GM10266 (cell line): Measurements from ENCODE around the gene DLG1.

Experiments used
- DNase-seq: peaks from one replicate; pipeline ENCODE4 v3.0.0; 2012; ENCODE audit errors: extremely low spot score
- CTCF ChIP-seq: IDR thresholded peaks from 2 replicates; pipeline ENCODE4 v1.5.1; 2012; ENCODE audit warnings: mild to moderate bottlenecking, low read depth; ENCODE audit not compliant: control insufficient read depth, insufficient read depth; ENCODE audit errors: missing control alignments

Gene DLG1

DNA sequence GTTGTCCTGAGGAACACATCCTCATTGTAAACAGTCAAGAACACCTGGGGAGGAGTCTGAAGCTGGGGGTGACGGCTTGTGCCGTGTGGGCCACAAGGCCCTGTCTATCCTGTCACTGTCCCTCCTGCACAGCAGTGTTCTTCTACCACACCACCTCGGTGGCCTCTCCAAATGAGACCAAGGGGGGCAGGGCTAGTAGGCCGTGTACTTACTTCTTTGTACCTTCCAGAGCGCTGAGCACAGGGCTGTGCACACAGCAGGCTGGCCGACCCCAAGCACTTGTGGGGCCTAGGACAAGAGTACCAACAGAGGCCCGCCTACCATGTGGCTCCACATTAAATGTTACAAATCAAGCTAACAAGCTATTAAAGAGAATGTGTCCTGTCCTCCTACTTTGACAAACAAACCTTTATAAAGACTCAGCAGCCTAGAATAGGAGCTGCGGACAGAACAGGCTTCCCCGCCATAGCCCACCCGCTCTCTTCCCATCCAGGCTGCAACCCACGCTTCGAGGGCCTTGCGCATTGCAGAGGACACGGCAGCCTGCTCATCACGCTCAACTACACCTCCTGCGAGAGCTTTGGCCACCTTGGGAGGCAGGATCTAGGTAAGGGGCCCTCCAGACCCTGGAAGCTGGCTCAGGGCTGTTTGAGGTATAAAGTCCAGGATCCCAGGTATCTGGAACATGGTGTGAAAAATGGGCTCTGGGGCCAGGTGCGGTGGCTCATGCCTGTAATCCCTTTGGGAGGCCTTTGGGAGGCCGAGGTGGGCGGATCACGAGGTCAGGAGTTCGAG lies 299.2 kb downstream of the DLG1 start:
- TF ChIP-seq CTCF: no peak
- no peak for DNase-seq

GRCh38 chr3:196997311-196997710 lies 301.1 kb downstream of the DLG1 start:
- TF ChIP-seq CTCF: no peak
- no peak for DNase-seq

DNA sequence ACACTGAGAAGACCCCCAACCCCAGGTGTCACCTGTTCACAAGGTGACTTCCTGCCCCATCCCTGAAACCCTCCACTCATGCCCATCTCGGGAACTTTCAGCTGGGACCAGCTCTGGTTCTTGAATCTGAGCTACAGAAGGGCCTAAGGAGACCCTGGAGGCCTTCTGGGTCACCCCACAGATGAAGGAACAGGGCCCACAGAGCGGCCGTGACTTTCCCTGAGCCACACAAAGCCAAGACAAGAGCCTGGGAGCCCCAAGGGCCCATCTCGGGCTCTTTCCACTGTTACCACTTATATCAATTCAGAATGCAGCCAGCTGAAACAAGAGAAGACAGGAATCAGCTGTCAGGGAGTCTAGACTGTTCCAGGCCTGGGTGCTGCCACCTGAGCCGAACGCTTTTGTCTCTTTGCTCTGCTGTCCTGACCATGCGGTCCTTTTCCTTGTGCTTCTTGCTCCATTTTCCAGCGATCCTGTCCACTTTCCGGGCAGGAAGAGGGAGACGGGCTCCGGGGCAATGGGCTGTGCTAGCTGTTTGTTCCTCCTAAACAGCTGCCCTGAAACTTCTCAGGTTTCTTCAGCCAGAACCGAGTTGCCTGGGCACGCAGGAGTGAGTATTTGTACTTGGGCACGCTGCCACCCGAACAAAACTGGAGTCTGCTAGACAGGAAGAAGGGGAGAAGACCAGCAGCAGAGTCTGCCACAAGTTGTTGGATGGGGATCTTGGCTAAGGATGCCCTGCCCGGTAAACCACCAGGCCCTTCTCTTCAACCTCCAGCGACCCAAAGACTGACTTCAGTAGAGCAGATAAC lies 301.8 kb downstream of the DLG1 start:
- no peak for TF ChIP-seq CTCF
- DNase-seq: no peak

GRCh38 chr3:196995646-196996355 lies 302.6 kb downstream of the DLG1 start:
- no peak for TF ChIP-seq CTCF
- no peak for DNase-seq

GRCh38 chr3:196995027-196995426 lies 303.4 kb downstream of the DLG1 start:
- DNase-seq: no peak
- TF ChIP-seq CTCF: no peak

DNA sequence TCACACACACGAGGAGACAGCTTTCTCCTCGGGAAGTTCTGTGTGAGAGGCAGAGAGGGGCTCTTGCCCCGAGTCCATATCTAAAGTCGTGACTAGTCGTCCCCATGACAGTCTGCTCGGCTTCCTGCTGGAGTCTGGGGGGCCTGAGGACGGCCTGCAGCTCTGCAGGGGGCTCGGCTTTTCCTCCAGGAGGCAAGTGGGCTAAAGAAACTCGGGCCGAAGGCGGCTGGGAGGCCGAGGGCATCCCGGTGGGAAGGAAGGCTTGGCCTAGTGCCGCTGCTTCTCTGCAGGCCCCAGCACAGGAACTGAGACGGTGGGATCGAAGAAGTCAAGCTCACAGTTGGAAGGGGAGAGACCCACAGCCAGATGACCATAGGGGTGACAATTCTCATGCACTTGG lies 304.4 kb downstream of the DLG1 start:
- TF ChIP-seq CTCF: no peak
- no peak for DNase-seq
